HL-60 (cell line): ENCODE results near the gene OR2T3.
"Not testable (repeated sequence)": the region's sequence is repeated elsewhere in the genome, so short reads cannot be mapped to it uniquely, and the experiment has no call there.

Experiments
- CTCF ChIP-seq: IDR thresholded peaks from one replicate; pipeline ENCODE4 v1.5.1; 2011; ENCODE audit warnings: low read length, control low read depth, inconsistent platforms; ENCODE audit not compliant: insufficient read depth
- REST ChIP-seq: IDR thresholded peaks from 2 replicates; pipeline ENCODE4 v1.6.1; 2012; ENCODE audit warnings: low read depth; ENCODE audit not compliant: insufficient replicate concordance

- TF ChIP-seq CTCF, REST: not testable (repeated sequence)
These were observed 30.5 kb upstream of the OR2T3 start for GRCh38 chr1:248442500-248443277.
